ENCODE results near the gene ZBTB26.

GRCh38 chr9:122955961-122956360, 24.6 kb upstream of the ZBTB26 start:
- TF ChIP-seq CTCF (IDR thresholded peaks at IDR 0.05; ENCODE audit: borderline replicate concordance, extremely low read depth, low read length, poor library complexity, severe bottlenecking) (no peak), EZH2 (IDR thresholded peaks at IDR 0.05; ENCODE audit: borderline replicate concordance, low read depth, low read length, severe bottlenecking) (no peak)
